CD4-positive, alpha-beta T cell (primary cell): ENCODE results near the gene DRC7. TPM values are rescaled to one million over a fixed set of nuclear protein-coding genes. Genes with fewer than 3 reads are reported as not detected.

ENCODE experiments used
- ATAC-seq: fragments of 200-7000 bp; cut with Tn5 transposase; one replicate; pipeline ENCODE4 v1.10.0; 2022; ENCODE audit warnings: mild to moderate bottlenecking; ENCODE audit not compliant: poor library complexity
- CTCF ChIA-PET: fragments of 350-600 bp; sonication (Branson Sonifier 250); formaldehyde crosslinking; loops from one replicate; lab custom pipeline; 2021; ENCODE audit warnings: antibody characterized with exemption, inconsistent platforms; lab: Charles Lee
- POLR2A ChIA-PET: fragments of 350-600 bp; sonication (Branson Sonifier 250); formaldehyde crosslinking; loops from one replicate; lab custom pipeline; 2021; ENCODE audit warnings: antibody characterized with exemption, inconsistent platforms; lab: Charles Lee
- DNase-seq, 14 experiments: peaks; one replicate each; pipeline ENCODE4 v3.0.0-alpha.2; 2013 to 2020; ENCODE audit warnings: mixed read lengths in 2 of 14
- H3K27ac ChIP-seq, 2 donors: one replicate each; pipeline versions ENCODE4 v1.5.1 to v1.7.0; 2013; ENCODE audit warnings: low read length in 2 of 2, low read depth in 1 of 2, mild to moderate bottlenecking in 1 of 2
- H3K27me3 ChIP-seq, 2 experiments: 1 replicate in 1 of 2; 2 replicates in 1 of 2; pipeline versions ENCODE4 v1.6.1 to v1.7.0; 2013; ENCODE audit warnings: low read length in 2 of 2, control low read depth in 1 of 2, mild to moderate bottlenecking in 1 of 2, moderate library complexity in 1 of 2; ENCODE audit not compliant: insufficient read depth in 2 of 2, control insufficient read depth in 1 of 2
- H3K36me3 ChIP-seq: one replicate; pipeline ENCODE4 v1.6.1; 2013; ENCODE audit warnings: low read length, control low read depth; ENCODE audit not compliant: insufficient read depth
- H3K4me1 ChIP-seq: one replicate; pipeline ENCODE4 v1.6.1; 2013; ENCODE audit warnings: low read length, control low read depth; ENCODE audit not compliant: insufficient read depth
- H3K4me3 ChIP-seq: one replicate; pipeline ENCODE4 v1.5.1; 2013; ENCODE audit warnings: mild to moderate bottlenecking, low read length, moderate library complexity
- H3K9me3 ChIP-seq, 2 experiments: 1 replicate in 1 of 2; 2 replicates in 1 of 2; pipeline versions ENCODE4 v1.6.1 to v1.7.0; 2013; ENCODE audit warnings: low read length in 2 of 2, mild to moderate bottlenecking in 2 of 2, control low read depth in 1 of 2, moderate library complexity in 1 of 2; ENCODE audit not compliant: control insufficient read depth in 1 of 2, insufficient read depth in 1 of 2
- H3K27ac Mint-ChIP-seq: one replicate; pipeline ENCODE4 v1.8.0; 2020; ENCODE audit warnings: mixed read lengths
- H3K27me3 Mint-ChIP-seq: one replicate; pipeline ENCODE4 v1.8.0; 2021; ENCODE audit warnings: mixed read lengths
- H3K36me3 Mint-ChIP-seq: one replicate; pipeline ENCODE4 v1.8.0; 2021; ENCODE audit warnings: low read depth, mixed read lengths
- H3K4me1 Mint-ChIP-seq: one replicate; pipeline ENCODE4 v1.8.0; 2021; ENCODE audit warnings: low read depth, mixed read lengths
- H3K4me3 Mint-ChIP-seq: one replicate; pipeline ENCODE4 v1.8.0; 2020; ENCODE audit warnings: mild to moderate bottlenecking, mixed read lengths
- H3K9me3 Mint-ChIP-seq: one replicate; pipeline ENCODE4 v1.8.0; 2020; ENCODE audit warnings: mixed read lengths
- CTCF ChIP-seq: fragments of 200-600 bp; IDR thresholded peaks from one replicate; pipeline ENCODE4 v1.8.0; 2022; ENCODE audit warnings: antibody characterized with exemption, mild to moderate bottlenecking
- intact Hi-C, 2 experiments: fragments of 100-400 bp; cut with DNase I in 1 of 2; cut with micrococcal nuclease in 1 of 2; formaldehyde crosslinking; loops; one replicate each; pipeline versions ENCODE4 v1.15.1 to v1.9.0; 2023 to 2025; cut with DNase I, micrococcal nuclease
- total RNA-seq, 174 experiments: library from RNA in 2 of 174; stranded (reverse) in 2 of 174; gene quantifications; one replicate each; pipeline ENCODE4 v1.2.3 and lab custom pipeline; 2021 to 2026

Gene DRC7
- total RNA-seq, 2 experiments from 2014 or later, result not detected

DNA sequence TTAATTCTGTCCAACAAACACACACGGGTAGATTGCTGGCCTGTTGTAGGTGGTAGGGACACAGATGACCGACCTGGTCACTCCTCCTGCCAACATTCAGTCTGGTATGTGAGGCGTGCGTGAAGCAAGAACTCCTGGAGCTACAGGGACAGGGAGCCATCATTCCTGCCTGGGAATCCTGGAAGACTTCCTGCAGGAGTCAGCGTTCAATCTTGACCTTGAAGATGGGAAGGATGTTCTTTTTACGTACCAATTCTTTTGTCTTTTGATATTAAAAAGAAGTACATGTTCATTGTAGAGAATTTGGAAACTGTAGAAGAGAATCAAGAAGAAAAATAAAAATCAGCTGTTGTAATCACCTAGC is 30.0 kb upstream of the DRC7 start:
- no peaks in the 10 kb centered on the region for H3K36me3 ChIP-seq
- POLR2A ChIA-PET, result no interaction called here
- H3K27me3 Mint-ChIP-seq, result no peaks in the 10 kb centered on the region
- H3K27ac ChIP-seq, result no peak overlapping the region
- no peaks in the 10 kb centered on the region for H3K9me3 ChIP-seq
- ATAC-seq (no peak), DNase-seq (no peak)
- H3K36me3 Mint-ChIP-seq, result no peaks in the 10 kb centered on the region
- intact Hi-C loops, result no loop called here
- peaks cover 7% of the 10 kb centered on the region for H3K4me1 ChIP-seq
- no peaks in the 10 kb centered on the region for H3K4me1 Mint-ChIP-seq
- TF ChIP-seq CTCF, result no peak
- H3K27me3 ChIP-seq, result peaks cover 0 to 3% of the 10 kb centered on the region in 2 experiments
- no peak overlapping the region for H3K27ac Mint-ChIP-seq
- CTCF ChIA-PET, result no interaction called here
- no peak overlapping the region for H3K4me3 Mint-ChIP-seq
- H3K9me3 Mint-ChIP-seq, result no peaks in the 10 kb centered on the region
- no peak overlapping the region for H3K4me3 ChIP-seq

GRCh38 chr16:57665541-57665940 is 29.1 kb upstream of the DRC7 start:
- CTCF ChIA-PET, result no interaction called here
- DNase-seq, result no peak
- no peak for TF ChIP-seq CTCF
- H3K4me3 Mint-ChIP-seq, result no peak overlapping the region
- no peaks in the 10 kb centered on the region for H3K9me3 Mint-ChIP-seq
- ATAC-seq, result no peak
- H3K27ac Mint-ChIP-seq, result no peak overlapping the region
- no peak overlapping the region for H3K27ac ChIP-seq
- H3K36me3 Mint-ChIP-seq, result no peaks in the 10 kb centered on the region
- H3K4me1 Mint-ChIP-seq, result no peaks in the 10 kb centered on the region
- H3K4me3 ChIP-seq, result no peak overlapping the region
- no peaks in the 10 kb centered on the region for H3K36me3 ChIP-seq
- H3K27me3 Mint-ChIP-seq, result no peaks in the 10 kb centered on the region
- POLR2A ChIA-PET, result no interaction called here
- peaks cover 7% of the 10 kb centered on the region for H3K4me1 ChIP-seq
- intact Hi-C loops, result no loop called here
- peaks cover 0 to 3% of the 10 kb centered on the region in 2 experiments for H3K27me3 ChIP-seq
- H3K9me3 ChIP-seq, result no peaks in the 10 kb centered on the region

- CTCF ChIA-PET, result no interaction called here
- no peak overlapping the region for H3K27ac Mint-ChIP-seq
These were observed 28.1 kb upstream of the DRC7 start for GRCh38 chr16:57666353-57667047.

More at GRCh38 chr16:57666353-57667047, 28.1 kb upstream of the DRC7 start:
- peaks cover 7% of the 10 kb centered on the region for H3K4me1 ChIP-seq
- H3K27ac ChIP-seq, result no peak overlapping the region
- no peak for ATAC-seq
- POLR2A ChIA-PET, result no interaction called here
- peaks cover 0 to 3% of the 10 kb centered on the region in 2 experiments for H3K27me3 ChIP-seq
- DNase-seq, result no peak
- H3K36me3 ChIP-seq, result no peaks in the 10 kb centered on the region
- no peaks in the 10 kb centered on the region for H3K9me3 ChIP-seq
- intact Hi-C loops, result no loop called here
- Mint-ChIP-seq H3K4me1 (no peaks in the 10 kb centered on the region), H3K36me3 (no peaks in the 10 kb centered on the region), H3K9me3 (no peaks in the 10 kb centered on the region), H3K4me3 (no peak overlapping the region), H3K27me3 (no peaks in the 10 kb centered on the region)
- no peak overlapping the region for H3K4me3 ChIP-seq
- no peak for TF ChIP-seq CTCF
